Fibroblast of the aortic adventitia (primary cell): ENCODE data around the gene MRPL43. TPM values are rescaled to one million over a fixed set of nuclear protein-coding genes. Genes with fewer than 3 reads are reported as not detected.

Experiments
- DNase-seq: peaks from one replicate; pipeline ENCODE4 v3.0.0-alpha.2; 2010; ENCODE audit warnings: low read depth
- H3K4me3 ChIP-seq: 2 replicates; pipeline ENCODE4 v1.5.1; 2011; ENCODE audit warnings: low read depth, mild to moderate bottlenecking, control low read depth, low read length, moderate library complexity
- total RNA-seq: library from RNA; depleted of rRNA; stranded (reverse); fragments of >200 nt; gene quantifications from 2 replicates; pipeline ENCODE4 v1.2.3, GENCODE V29; 2012; ENCODE audit warnings: low replicate concordance
- TF ChIP-seq, protein P1 (sequence below): IDR thresholded peaks from 2 replicates; pipeline ENCODE4 v1.5.1; 2011; ENCODE audit warnings: mild to moderate bottlenecking, low read length, control low read depth, inconsistent platforms; ENCODE audit not compliant: insufficient read depth

The MRPL43 gene
- total RNA-seq, 1 donor: 38.2 TPM

DNA sequence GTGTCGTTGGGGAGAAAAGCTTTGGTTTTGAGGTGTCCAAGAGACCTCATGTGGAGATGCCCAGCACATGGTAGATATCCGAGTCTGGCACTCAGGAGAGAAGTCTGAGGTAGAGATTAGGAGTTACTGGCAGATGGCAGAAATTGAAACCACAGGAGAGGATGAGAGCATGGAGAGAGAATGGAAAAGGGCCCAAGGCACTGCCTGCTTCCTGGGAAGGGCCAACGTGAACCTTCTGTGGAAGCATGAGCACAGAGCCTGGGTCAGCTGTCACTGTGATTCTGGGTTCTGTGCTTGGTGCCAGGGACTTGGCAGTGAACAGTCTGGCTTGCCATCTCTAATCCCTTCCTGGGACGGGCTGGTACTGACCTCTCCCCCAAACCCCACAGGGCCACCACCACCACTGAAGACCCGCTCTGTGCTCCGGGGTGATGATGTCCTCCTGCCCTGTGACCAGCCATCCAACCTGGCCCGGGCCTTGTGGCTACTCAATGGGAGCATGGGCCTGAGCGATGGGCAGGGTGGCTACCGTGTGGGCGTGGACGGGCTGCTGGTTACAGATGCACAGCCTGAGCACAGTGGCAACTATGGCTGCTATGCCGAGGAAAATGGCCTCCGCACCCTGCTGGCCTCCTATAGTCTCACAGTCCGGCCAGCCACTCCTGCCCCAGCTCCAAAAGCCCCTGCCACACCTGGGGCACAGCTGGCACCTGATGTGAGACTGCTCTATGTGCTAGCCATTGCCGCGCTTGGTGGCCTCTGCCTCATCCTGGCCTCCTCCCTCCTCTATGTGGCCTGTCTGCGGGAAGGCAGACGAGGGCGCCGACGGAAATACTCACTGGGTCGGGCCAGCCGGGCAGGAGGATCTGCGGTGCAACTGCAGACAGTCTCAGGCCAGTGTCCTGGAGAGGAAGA lies 4.1 kb downstream of the MRPL43 start:
- H3K4me3 ChIP-seq: no peak overlapping the region
- TF ChIP-seq, protein P1, sequence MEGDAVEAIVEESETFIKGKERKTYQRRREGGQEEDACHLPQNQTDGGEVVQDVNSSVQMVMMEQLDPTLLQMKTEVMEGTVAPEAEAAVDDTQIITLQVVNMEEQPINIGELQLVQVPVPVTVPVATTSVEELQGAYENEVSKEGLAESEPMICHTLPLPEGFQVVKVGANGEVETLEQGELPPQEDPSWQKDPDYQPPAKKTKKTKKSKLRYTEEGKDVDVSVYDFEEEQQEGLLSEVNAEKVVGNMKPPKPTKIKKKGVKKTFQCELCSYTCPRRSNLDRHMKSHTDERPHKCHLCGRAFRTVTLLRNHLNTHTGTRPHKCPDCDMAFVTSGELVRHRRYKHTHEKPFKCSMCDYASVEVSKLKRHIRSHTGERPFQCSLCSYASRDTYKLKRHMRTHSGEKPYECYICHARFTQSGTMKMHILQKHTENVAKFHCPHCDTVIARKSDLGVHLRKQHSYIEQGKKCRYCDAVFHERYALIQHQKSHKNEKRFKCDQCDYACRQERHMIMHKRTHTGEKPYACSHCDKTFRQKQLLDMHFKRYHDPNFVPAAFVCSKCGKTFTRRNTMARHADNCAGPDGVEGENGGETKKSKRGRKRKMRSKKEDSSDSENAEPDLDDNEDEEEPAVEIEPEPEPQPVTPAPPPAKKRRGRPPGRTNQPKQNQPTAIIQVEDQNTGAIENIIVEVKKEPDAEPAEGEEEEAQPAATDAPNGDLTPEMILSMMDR: no peak
- DNase-seq: no peak

DNA sequence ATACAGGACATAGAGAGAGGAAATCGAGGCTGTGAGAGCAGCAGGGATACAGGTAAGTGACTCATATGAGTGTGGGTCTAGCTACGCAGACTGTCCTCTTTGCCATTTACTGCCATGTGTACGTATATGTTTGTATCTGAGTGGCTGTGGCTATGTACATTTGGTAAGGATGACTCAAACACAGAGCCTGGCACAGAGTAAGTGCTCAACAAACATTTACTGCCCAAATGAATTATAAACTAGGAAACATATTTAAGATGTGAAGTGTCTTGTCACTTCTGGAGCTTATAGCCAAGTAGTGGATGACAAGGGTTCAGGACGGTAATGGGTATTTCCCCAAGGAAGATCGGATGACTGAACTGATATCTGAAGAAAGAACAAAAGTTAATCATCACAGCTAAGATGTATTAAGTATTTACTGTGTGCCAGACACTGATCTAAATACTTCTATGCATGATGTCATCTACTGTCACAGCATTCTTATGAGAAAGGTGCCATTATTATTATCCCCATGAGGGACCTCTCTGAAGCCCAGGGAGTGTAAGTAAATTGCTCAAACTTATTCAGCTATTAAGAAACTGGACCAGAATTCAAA lies 6.0 kb downstream of the MRPL43 start:
- H3K4me3 ChIP-seq: no peak overlapping the region
- DNase-seq: no peak
- TF ChIP-seq, protein P1: no peak

GRCh38 chr10:100980711-100981110 lies 6.6 kb downstream of the MRPL43 start:
- no peak overlapping the region for H3K4me3 ChIP-seq
- no peak for DNase-seq
- TF ChIP-seq, protein P1: no peak

DNA sequence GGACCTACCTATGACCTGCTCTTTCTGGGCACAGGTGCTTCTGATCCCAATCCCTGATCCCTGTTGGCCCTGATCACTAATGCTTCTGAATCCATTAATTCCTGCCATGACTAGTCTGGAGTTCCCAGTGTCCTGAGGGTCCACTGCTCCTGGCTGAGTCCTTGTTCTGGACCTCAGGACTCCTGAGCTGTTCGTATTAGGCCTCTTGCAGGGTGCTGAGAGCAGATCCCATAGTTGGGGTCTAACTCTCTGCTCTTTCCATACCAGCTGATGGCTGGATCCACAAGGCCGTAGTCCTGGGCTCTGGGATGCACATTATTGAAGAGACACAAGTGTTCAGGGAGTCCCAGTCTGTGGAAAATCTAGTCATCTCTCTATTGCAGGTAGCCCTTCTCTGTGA lies 7.0 kb downstream of the MRPL43 start:
- no peak for DNase-seq
- H3K4me3 ChIP-seq: no peak overlapping the region
- TF ChIP-seq, protein P1: no peak

GRCh38 chr10:100979791-100980272 lies 7.5 kb downstream of the MRPL43 start:
- DNase-seq: no peak
- TF ChIP-seq, protein P1: no peak
- H3K4me3 ChIP-seq: no peak overlapping the region

GRCh38 chr10:100978901-100979195 lies 8.4 kb downstream of the MRPL43 start:
- no peak overlapping the region for H3K4me3 ChIP-seq
- TF ChIP-seq, protein P1: no peak
- no peak for DNase-seq
